Prostate gland (tissue), 2 donors: ENCODE results near the gene RSRC1.

Experiments used
- CTCF ChIP-seq, 4 experiments: fragments of 200-600 bp in 2 of 4; fragments of 450-650 bp in 2 of 4; sonication (generic) in 2 of 4; IDR thresholded peaks; 1 replicate in 3 of 4; 2 replicates in 1 of 4; pipeline ENCODE4 v1.5.1; 2016 to 2019; ENCODE audit warnings: antibody characterized with exemption in 4 of 4, mild to moderate bottlenecking in 2 of 4, moderate library complexity in 2 of 4
- POLR2A ChIP-seq: fragments of 450-650 bp; IDR thresholded peaks from one replicate; pipeline ENCODE4 v1.6.1; 2016; ENCODE audit warnings: antibody characterized with exemption, mild to moderate bottlenecking

DNA sequence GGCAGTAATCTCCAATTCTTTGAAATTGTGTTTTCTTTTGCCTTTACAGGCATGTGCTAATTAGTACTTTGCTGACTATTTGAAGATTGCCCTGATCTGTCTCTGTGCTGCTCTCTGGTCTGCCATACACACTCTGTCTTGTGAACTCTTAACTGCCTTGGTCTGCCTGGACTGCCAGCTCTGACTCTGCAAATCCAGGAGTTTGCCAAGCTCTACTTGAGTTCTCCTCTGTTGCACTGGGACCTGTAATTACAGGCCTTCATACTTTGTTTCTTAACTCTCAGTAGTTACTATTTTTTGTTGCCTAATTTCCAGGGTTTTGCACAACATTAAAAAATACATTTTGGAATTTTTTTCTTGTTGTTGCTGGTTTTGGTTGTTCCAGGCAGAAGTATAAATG lies 155.0 kb downstream of the RSRC1 start:
- TF ChIP-seq CTCF (IDR thresholded peaks at IDR 0.05) (no peak), POLR2A (no peak)
